Measurements from ENCODE around the gene MFAP4. TPM values are rescaled to one million over a fixed set of nuclear protein-coding genes. Genes with fewer than 3 reads are reported as not detected.

Gene MFAP4
- total RNA-seq, 1 donor from 2014 or later = 179 TPM

- Histone ChIP-seq H3K9me3 (no peaks in the 10 kb centered on the region), H3K4me1 (peaks cover 13% of the 10 kb centered on the region), H3K36me3 (no peaks in the 10 kb centered on the region), H3K27ac (no peak overlapping the region), H3K27me3 (ENCODE audit: low read depth) (no peaks in the 10 kb centered on the region), H3K4me3 (no peak overlapping the region)
- no peak for DNase-seq
- ATAC-seq = no peak
- intact Hi-C loops (cut with DNase I) = no loop called here
- TF ChIP-seq CTCF (IDR thresholded peaks at IDR 0.05) = no peak
Observed at GRCh38 chr17:19363460-19364035, 23.4 kb downstream of the MFAP4 start.

GRCh38 chr17:19363114-19363438, 23.9 kb downstream of the MFAP4 start:
- Histone ChIP-seq H3K27me3 (ENCODE audit: low read depth) (no peaks in the 10 kb centered on the region), H3K36me3 (no peaks in the 10 kb centered on the region), H3K9me3 (no peaks in the 10 kb centered on the region), H3K4me1 (peaks cover 13% of the 10 kb centered on the region), H3K4me3 (peak overlapping the region; percentile 82), H3K27ac (peak overlapping the region; percentile 83)
- intact Hi-C loops (cut with DNase I) = no loop called here
- no peak for DNase-seq
- ATAC-seq = no peak
- no peak for TF ChIP-seq CTCF (IDR thresholded peaks at IDR 0.05)

DNA sequence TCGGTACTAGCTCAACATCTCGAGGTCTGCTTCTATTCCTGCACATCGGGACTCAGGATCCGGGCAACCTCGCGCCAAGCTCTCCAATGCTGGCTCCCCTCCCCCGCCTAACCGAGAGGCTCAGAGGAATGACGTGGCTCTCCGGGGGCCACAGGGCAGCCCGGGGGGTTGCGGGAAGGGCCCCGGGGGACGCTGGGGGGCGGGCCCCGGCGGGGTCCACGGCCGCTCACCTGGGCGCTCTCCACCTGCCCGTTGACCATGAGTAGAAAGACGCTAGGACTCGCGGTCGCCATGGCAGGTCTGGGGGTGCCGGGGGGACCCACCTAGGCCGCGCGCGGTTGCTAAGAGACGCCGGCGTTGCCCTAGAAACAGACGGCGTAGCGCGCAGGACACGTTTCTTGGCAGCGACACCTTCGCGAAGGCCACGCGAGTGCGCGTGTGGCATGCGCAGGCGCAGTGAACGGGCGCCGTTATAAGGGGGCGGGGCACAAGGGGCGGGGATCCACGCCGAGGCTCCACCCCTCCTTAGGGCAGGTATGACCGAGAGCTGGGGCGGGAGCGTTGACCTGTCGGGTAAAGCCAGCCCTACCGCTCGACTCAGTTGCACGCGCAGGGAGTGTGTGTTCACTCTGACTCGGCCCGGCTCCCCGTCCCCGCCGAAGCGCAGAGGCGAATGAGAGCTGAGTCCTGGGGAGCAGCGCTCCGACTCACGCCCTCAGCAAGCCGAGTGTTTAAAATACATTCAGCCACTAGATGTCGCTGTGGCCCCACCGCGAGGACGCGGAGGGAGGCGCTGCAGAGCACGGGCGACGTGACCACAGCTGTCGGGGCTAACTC, 24.5 kb downstream of the MFAP4 start, which contains the start of gene B9D1:
B9D1 (minus strand) TSS at position 447 of the 837 bp plus-strand sequence; CDS start at position 293, 154 bp downstream.
- H3K4me1 ChIP-seq = peaks cover 13% of the 10 kb centered on the region
- no peaks in the 10 kb centered on the region for H3K36me3 ChIP-seq
- DNase-seq = peak; percentile 95
- H3K4me3 ChIP-seq = peak within 1 kb of the TSS; percentile 82
- TF ChIP-seq CTCF (IDR thresholded peaks at IDR 0.05) = peak; percentile 97
- intact Hi-C loops (cut with DNase I) = no loop called here
- peak within 1 kb of the TSS; percentile 83 for H3K27ac ChIP-seq
- no peaks in the 10 kb centered on the region for H3K27me3 ChIP-seq (ENCODE audit: low read depth)
- peak; percentile 96 to 97 for ATAC-seq
- no peaks in the 10 kb centered on the region for H3K9me3 ChIP-seq

GRCh38 chr17:19361944-19362276, 25.1 kb downstream of the MFAP4 start:
- Histone ChIP-seq H3K4me3 (peak overlapping the region; percentile 82), H3K27ac (peak overlapping the region; percentile 83), H3K4me1 (peaks cover 13% of the 10 kb centered on the region), H3K36me3 (no peaks in the 10 kb centered on the region), H3K9me3 (no peaks in the 10 kb centered on the region), H3K27me3 (ENCODE audit: low read depth) (no peaks in the 10 kb centered on the region)
- intact Hi-C loops (cut with DNase I) = no loop called here
- no peak for ATAC-seq
- DNase-seq = no peak
- no peak for TF ChIP-seq CTCF (IDR thresholded peaks at IDR 0.05)

GRCh38 chr17:19361326-19361725, 25.7 kb downstream of the MFAP4 start:
- Histone ChIP-seq H3K27me3 (ENCODE audit: low read depth) (no peaks in the 10 kb centered on the region), H3K4me1 (peaks cover 13% of the 10 kb centered on the region), H3K4me3 (peak overlapping the region; percentile 82), H3K36me3 (no peaks in the 10 kb centered on the region), H3K9me3 (no peaks in the 10 kb centered on the region), H3K27ac (no peak overlapping the region)
- no peak for ATAC-seq
- intact Hi-C loops (cut with DNase I) = no loop called here
- no peak for DNase-seq
- TF ChIP-seq CTCF (IDR thresholded peaks at IDR 0.05) = no peak
